Stromal cell of bone marrow (primary cell): ENCODE results near the gene ZNF512.

ENCODE experiments used
- DNase-seq: peaks from one replicate; pipeline ENCODE4 v3.0.0-alpha.2; 2012; ENCODE audit warnings: low read depth

ZNF512 gene

GRCh38 chr2:27638037-27638637, 55.3 kb downstream of the ZNF512 start:
- DNase-seq, result no peak

- DNase-seq, result peak; percentile 59
Observed at GRCh38 chr2:27638709-27639108, 55.9 kb downstream of the ZNF512 start.

- no peak for DNase-seq
Observed at GRCh38 chr2:27640722-27641245, 57.9 kb downstream of the ZNF512 start.

- no peak for DNase-seq
Observed at GRCh38 chr2:27645197-27645596, 62.4 kb downstream of the ZNF512 start.

GRCh38 chr2:27647289-27647688, 64.4 kb downstream of the ZNF512 start:
- DNase-seq, result no peak

- DNase-seq, result no peak
Observed at GRCh38 chr2:27647737-27648136, 64.9 kb downstream of the ZNF512 start.

- DNase-seq, result no peak
Observed at GRCh38 chr2:27651056-27651455, 68.2 kb downstream of the ZNF512 start.

GRCh38 chr2:27652341-27652740, 69.5 kb downstream of the ZNF512 start:
- no peak for DNase-seq

GRCh38 chr2:27652790-27653189, 69.9 kb downstream of the ZNF512 start:
- no peak for DNase-seq

GRCh38 chr2:27653397-27653796, 70.6 kb downstream of the ZNF512 start:
- DNase-seq, result no peak

GRCh38 chr2:27655155-27655951, 72.5 kb downstream of the ZNF512 start:
- peak; percentile 9 for DNase-seq

GRCh38 chr2:27661371-27661770, 78.5 kb downstream of the ZNF512 start:
- DNase-seq, result no peak

GRCh38 chr2:27663285-27664153, 80.7 kb downstream of the ZNF512 start, which contains the start of the genes SLC4A1AP and SUPT7L:
SLC4A1AP (plus strand) TSS chr2:27663889; CDS start chr2:27663915, 26 bp downstream.
SUPT7L (minus strand) TSS chr2:27663614; CDS start chr2:27662192, 1,422 bp downstream.
- peak; percentile 68 for DNase-seq

- DNase-seq, result no peak
Observed at GRCh38 chr2:27664154-27664574, 81.3 kb downstream of the ZNF512 start.

- DNase-seq, result no peak
Observed at GRCh38 chr2:27664622-27665363, 82.0 kb downstream of the ZNF512 start.

GRCh38 chr2:27667446-27667845, 84.6 kb downstream of the ZNF512 start:
- DNase-seq, result no peak

GRCh38 chr2:27671235-27671634, 88.4 kb downstream of the ZNF512 start:
- no peak for DNase-seq
